Hematopoietic multipotent progenitor cell treated with erythropoietin and hydrocortisone succinate and interleukin-3 and kit ligand, for 6 days (in vitro differentiated cells): Measurements from ENCODE around the gene DKC1.
"Not testable (repeated sequence)": the region's sequence is repeated elsewhere in the genome, so short reads cannot be mapped to it uniquely, and the experiment has no call there.

Experiments used
- DNase-seq: peaks from one replicate; pipeline ENCODE4 v3.0.0-alpha.2; 2015

Gene DKC1

GRCh38 chrX:154795016-154795415, 32.4 kb downstream of the DKC1 start:
- DNase-seq: no peak

GRCh38 chrX:154797006-154797405, 34.3 kb downstream of the DKC1 start:
- no peak for DNase-seq

- DNase-seq: no peak
Observed at GRCh38 chrX:154799556-154800348, 37.1 kb downstream of the DKC1 start.

GRCh38 chrX:154800478-154801210, 38.0 kb downstream of the DKC1 start:
- DNase-seq: no peak

- no peak for DNase-seq
Observed at GRCh38 chrX:154802947-154803346, 40.3 kb downstream of the DKC1 start.

- no peak for DNase-seq
Observed at GRCh38 chrX:154804261-154804956, 41.7 kb downstream of the DKC1 start.

GRCh38 chrX:154804957-154805695, 42.5 kb downstream of the DKC1 start, which contains the start of gene MPP1:
Gene MPP1, minus strand, starts transcription at chrX:154805485. Its CDS starts 112 bp downstream, at chrX:154805373.
- peak; percentile 87 for DNase-seq

- DNase-seq: no peak
Observed at GRCh38 chrX:154805696-154806091, 43.0 kb downstream of the DKC1 start.

- DNase-seq: no peak
Observed at GRCh38 chrX:154806837-154807501, 44.3 kb downstream of the DKC1 start.

GRCh38 chrX:154809939-154810665, 47.4 kb downstream of the DKC1 start:
- DNase-seq: no peak

GRCh38 chrX:154812341-154813101, 49.9 kb downstream of the DKC1 start:
- DNase-seq: no peak

- no peak for DNase-seq
Observed at GRCh38 chrX:154813801-154814200, 51.1 kb downstream of the DKC1 start.

- DNase-seq: no peak
Observed at GRCh38 chrX:154815274-154815818, 52.7 kb downstream of the DKC1 start.

- not testable (repeated sequence) for DNase-seq
Observed at GRCh38 chrX:154816326-154816898, 53.7 kb downstream of the DKC1 start.

- not testable (repeated sequence) for DNase-seq
Observed at GRCh38 chrX:154817048-154817618, 54.5 kb downstream of the DKC1 start.

- peak; percentile 32 for DNase-seq
Observed at GRCh38 chrX:154818916-154819770, 56.5 kb downstream of the DKC1 start.

GRCh38 chrX:154819771-154820341, 57.2 kb downstream of the DKC1 start:
- no peak for DNase-seq

GRCh38 chrX:154821523-154821922, 58.9 kb downstream of the DKC1 start:
- no peak for DNase-seq
